Lower lobe of right lung (tissue), 2 donors: ENCODE measurements around the gene CDC42. TPM values are rescaled to one million over a fixed set of nuclear protein-coding genes. Genes with fewer than 3 reads are reported as not detected.

Source experiments
- ATAC-seq, 2 donors: fragments of 200-7000 bp; cut with Tn5 transposase; one replicate each; pipeline ENCODE4 v1.9.1; 2020 to 2022; ENCODE audit warnings: mild to moderate bottlenecking in 2 of 2, moderate library complexity in 2 of 2
- DNase-seq: peaks from one replicate; pipeline ENCODE4 v3.0.0-alpha.2; 2020
- H3K27ac ChIP-seq: fragments of 200-600 bp; one replicate; pipeline ENCODE4 v1.8.0; 2022
- H3K27me3 ChIP-seq: fragments of 200-600 bp; one replicate; pipeline ENCODE4 v1.8.0; 2022; ENCODE audit warnings: low read depth
- H3K36me3 ChIP-seq: fragments of 200-600 bp; one replicate; pipeline ENCODE4 v1.8.0; 2022; ENCODE audit warnings: mild to moderate bottlenecking
- H3K4me1 ChIP-seq: fragments of 200-600 bp; one replicate; pipeline ENCODE4 v1.8.0; 2022
- H3K4me3 ChIP-seq: fragments of 200-600 bp; one replicate; pipeline ENCODE4 v1.8.0; 2022; ENCODE audit warnings: mild to moderate bottlenecking
- H3K9me3 ChIP-seq: fragments of 200-600 bp; one replicate; pipeline ENCODE4 v1.8.0; 2022
- CTCF ChIP-seq: fragments of 200-600 bp; IDR thresholded peaks from one replicate; pipeline ENCODE4 v1.8.0; 2022; ENCODE audit warnings: antibody characterized with exemption, mild to moderate bottlenecking
- intact Hi-C: fragments of 100-400 bp; cut with DNase I; formaldehyde crosslinking; loops from one replicate; pipeline ENCODE4 v1.11.0; 2022
- total RNA-seq: library from RNA; stranded (reverse); fragmentation: NEBNext Ultra II Directional; extraction: Animal tissue kit (Norgen Biotek cat#: 25700); gene quantifications from one replicate; pipeline ENCODE4 v1.2.1, GENCODE V29; 2021
- donor health status: DM: no; HTN: yes; CAD: no; lungs with severe emphysema.

The CDC42 gene
- total RNA-seq, 1 donor from 2014 or later, result 255 TPM

GRCh38 chr1:22077728-22078127 lies 25.2 kb downstream of the CDC42 start:
- no peak for TF ChIP-seq CTCF
- H3K9me3 ChIP-seq, result no peaks in the 10 kb centered on the region
- no peak overlapping the region for H3K27ac ChIP-seq
- H3K27me3 ChIP-seq, result no peaks in the 10 kb centered on the region
- H3K4me1 ChIP-seq, result peaks cover 77% of the 10 kb centered on the region
- intact Hi-C loops, result no loop called here
- DNase-seq (no peak), ATAC-seq (no peak)
- H3K4me3 ChIP-seq, result no peak overlapping the region
- H3K36me3 ChIP-seq, result peaks cover 68% of the 10 kb centered on the region

DNA sequence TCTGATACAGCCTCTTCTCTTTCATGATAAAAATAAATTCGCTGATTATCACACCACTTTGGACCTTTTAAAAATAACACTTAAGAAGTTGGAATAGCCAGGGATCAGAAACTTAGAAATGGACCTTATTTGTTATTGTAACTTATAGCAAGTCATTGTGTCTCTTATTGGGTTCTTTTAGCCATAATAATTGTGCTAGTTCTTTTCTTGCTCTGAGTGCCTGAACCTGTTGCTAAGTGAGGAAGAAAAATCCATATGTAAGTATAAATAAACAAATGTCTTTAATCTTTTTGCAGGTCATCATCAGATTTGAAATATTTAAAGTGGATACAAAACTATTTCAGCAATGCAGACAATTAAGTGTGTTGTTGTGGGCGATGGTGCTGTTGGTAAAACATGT lies 25.6 kb downstream of the CDC42 start:
- Histone ChIP-seq H3K27me3 (no peaks in the 10 kb centered on the region), H3K27ac (no peak overlapping the region), H3K4me1 (peaks cover 73% of the 10 kb centered on the region), H3K36me3 (peaks cover 72% of the 10 kb centered on the region), H3K9me3 (no peaks in the 10 kb centered on the region), H3K4me3 (no peak overlapping the region)
- ATAC-seq (no peak), DNase-seq (no peak)
- intact Hi-C loops, result no loop called here
- TF ChIP-seq CTCF, result no peak

- Histone ChIP-seq H3K36me3 (peaks cover 59% of the 10 kb centered on the region), H3K4me3 (no peak overlapping the region), H3K9me3 (no peaks in the 10 kb centered on the region), H3K4me1 (peaks cover 53% of the 10 kb centered on the region), H3K27me3 (no peaks in the 10 kb centered on the region), H3K27ac (no peak overlapping the region)
- intact Hi-C loops, result no loop called here
- no peak for DNase-seq
- no peak for ATAC-seq
- no peak for TF ChIP-seq CTCF
Observed at GRCh38 chr1:22080191-22080590, 27.7 kb downstream of the CDC42 start.

GRCh38 chr1:22088331-22088730 lies 35.8 kb downstream of the CDC42 start:
- no peaks in the 10 kb centered on the region for H3K27me3 ChIP-seq
- H3K9me3 ChIP-seq, result no peaks in the 10 kb centered on the region
- intact Hi-C loops, result no loop called here
- H3K4me3 ChIP-seq, result no peak overlapping the region
- ATAC-seq, result no peak
- peaks cover 46% of the 10 kb centered on the region for H3K36me3 ChIP-seq
- H3K27ac ChIP-seq, result no peak overlapping the region
- no peak for DNase-seq
- peaks cover 53% of the 10 kb centered on the region for H3K4me1 ChIP-seq
- no peak for TF ChIP-seq CTCF

- Histone ChIP-seq H3K27me3 (no peaks in the 10 kb centered on the region), H3K36me3 (peaks cover 52% of the 10 kb centered on the region), H3K9me3 (no peaks in the 10 kb centered on the region), H3K4me3 (peak overlapping the region; percentile 14), H3K27ac (no peak overlapping the region), H3K4me1 (peaks cover 53% of the 10 kb centered on the region)
- peak in 1 of 2 donors; percentile 57 for ATAC-seq
- intact Hi-C loops, result no loop called here
- DNase-seq, result no peak
- no peak for TF ChIP-seq CTCF
Observed at GRCh38 chr1:22089134-22089571, 36.6 kb downstream of the CDC42 start.

GRCh38 chr1:22089787-22090186 lies 37.3 kb downstream of the CDC42 start:
- intact Hi-C loops, result no loop called here
- no peaks in the 10 kb centered on the region for H3K27me3 ChIP-seq
- no peak for DNase-seq
- TF ChIP-seq CTCF, result no peak
- peaks cover 53% of the 10 kb centered on the region for H3K4me1 ChIP-seq
- ATAC-seq, result peak; percentile 38 to 47
- no peaks in the 10 kb centered on the region for H3K9me3 ChIP-seq
- no peak overlapping the region for H3K27ac ChIP-seq
- peaks cover 56% of the 10 kb centered on the region for H3K36me3 ChIP-seq
- H3K4me3 ChIP-seq, result peak overlapping the region; percentile 14
